HG02610 (cell line): ENCODE data around the gene HSD11B2.
"Not testable (repeated sequence)": the region's sequence is repeated elsewhere in the genome, so short reads cannot be mapped to it uniquely, and the experiment has no call there.

ENCODE experiments used
- ATAC-seq: cut with Tn5 transposase; IDR thresholded peaks from one replicate; pipeline ENCODE4 v1.9.1; 2021; ENCODE audit warnings: mild to moderate bottlenecking, moderate library complexity; ENCODE audit not compliant: unreplicated experiment

Gene HSD11B2

GRCh38 chr16:67413978-67414911 is 16.7 kb upstream of the HSD11B2 start:
- no peak for ATAC-seq

GRCh38 chr16:67415421-67415820 is 15.5 kb upstream of the HSD11B2 start:
- not testable (repeated sequence) for ATAC-seq

- peak; percentile 65 for ATAC-seq
These were observed 14.8 kb upstream of the HSD11B2 start, which contains the start of gene ZDHHC1 for GRCh38 chr16:67415872-67416793. ZDHHC1 (minus strand) TSS chr16:67416477; CDS start chr16:67407775, 8,702 bp downstream.

GRCh38 chr16:67417333-67418061 is 13.4 kb upstream of the HSD11B2 start:
- ATAC-seq = no peak

- no peak for ATAC-seq
These were observed 11.4 kb upstream of the HSD11B2 start for GRCh38 chr16:67419502-67419901.

- no peak for ATAC-seq
These were observed 11.0 kb upstream of the HSD11B2 start for GRCh38 chr16:67419931-67420330.

- ATAC-seq = no peak
These were observed 9.9 kb upstream of the HSD11B2 start for GRCh38 chr16:67421030-67421429.

- no peak for ATAC-seq
These were observed 7.9 kb upstream of the HSD11B2 start for GRCh38 chr16:67423015-67423414.

GRCh38 chr16:67423611-67424260 is 7.2 kb upstream of the HSD11B2 start:
- no peak for ATAC-seq

- no peak for ATAC-seq
These were observed 6.7 kb upstream of the HSD11B2 start for GRCh38 chr16:67424261-67424615.

GRCh38 chr16:67425061-67425460 is 5.9 kb upstream of the HSD11B2 start:
- no peak for ATAC-seq

- no peak for ATAC-seq
These were observed 5.3 kb upstream of the HSD11B2 start for GRCh38 chr16:67425580-67425979.

- no peak for ATAC-seq
These were observed 4.9 kb upstream of the HSD11B2 start for GRCh38 chr16:67426022-67426421.

- ATAC-seq = no peak
These were observed 4.0 kb upstream of the HSD11B2 start for GRCh38 chr16:67426950-67427349.

GRCh38 chr16:67428146-67428731 is 2.7 kb upstream of the HSD11B2 start:
- no peak for ATAC-seq

GRCh38 chr16:67429053-67429798 is 1.7 kb upstream of the HSD11B2 start:
- no peak for ATAC-seq

- ATAC-seq = no peak
These were observed 970 bp upstream of the HSD11B2 start for GRCh38 chr16:67429799-67430503.

- no peak for ATAC-seq
These were observed 381 bp upstream of the HSD11B2 start for GRCh38 chr16:67430504-67430976.
